HG02970 (cell line): ENCODE results near the gene EIF4EBP2.

ENCODE experiments used
- ATAC-seq: cut with Tn5 transposase; IDR thresholded peaks from one replicate; pipeline ENCODE4 v1.9.1; 2021; ENCODE audit warnings: mild to moderate bottlenecking, moderate library complexity, moderate number of reproducible peaks; ENCODE audit not compliant: unreplicated experiment, low FRiP score

EIF4EBP2 gene

DNA sequence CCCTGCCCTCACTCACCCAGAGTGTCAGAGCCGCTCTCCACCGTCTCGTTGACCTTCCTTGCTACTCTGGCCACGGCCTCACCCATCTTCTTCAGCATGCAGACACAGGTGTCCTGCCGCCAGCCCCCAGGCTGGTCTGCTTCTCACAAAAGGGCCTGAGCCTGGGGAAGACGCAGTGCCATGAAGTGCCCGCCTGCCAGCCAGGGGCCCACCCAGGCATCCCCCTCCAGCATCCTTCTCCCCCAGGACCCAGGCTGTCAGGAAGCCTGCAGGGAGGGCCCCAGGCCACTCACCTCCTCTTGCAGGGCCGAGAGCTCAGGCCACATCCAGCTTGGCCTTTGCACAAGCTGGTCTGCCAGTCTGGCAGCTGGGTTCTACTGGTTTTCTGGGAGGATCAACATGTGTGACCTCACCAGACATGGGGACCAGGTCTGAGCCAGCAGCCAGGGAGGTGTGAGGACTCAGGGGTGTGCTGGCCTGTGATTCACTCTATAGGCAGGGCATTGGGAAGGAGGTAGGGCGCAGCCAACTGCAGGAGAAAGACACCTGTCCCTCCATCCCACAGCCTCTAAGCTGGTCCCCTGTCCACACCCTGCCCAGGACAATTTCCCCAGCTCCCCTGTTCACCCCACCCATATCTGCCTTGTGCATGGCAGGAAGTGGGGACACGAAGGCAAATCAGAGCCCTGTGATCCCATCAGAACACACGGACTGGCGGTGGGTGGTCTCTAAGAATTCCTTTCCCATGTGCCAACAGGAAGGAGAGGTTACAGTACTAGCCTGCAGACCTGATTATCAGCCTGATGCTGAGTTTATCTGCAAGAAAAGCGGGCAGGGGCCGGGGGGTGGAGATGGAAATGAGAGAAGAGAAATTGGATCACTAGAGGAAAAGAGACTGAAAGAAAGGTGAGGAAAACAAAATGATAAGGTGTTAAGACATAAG is 27.2 kb upstream of the EIF4EBP2 start:
- no peak for ATAC-seq

DNA sequence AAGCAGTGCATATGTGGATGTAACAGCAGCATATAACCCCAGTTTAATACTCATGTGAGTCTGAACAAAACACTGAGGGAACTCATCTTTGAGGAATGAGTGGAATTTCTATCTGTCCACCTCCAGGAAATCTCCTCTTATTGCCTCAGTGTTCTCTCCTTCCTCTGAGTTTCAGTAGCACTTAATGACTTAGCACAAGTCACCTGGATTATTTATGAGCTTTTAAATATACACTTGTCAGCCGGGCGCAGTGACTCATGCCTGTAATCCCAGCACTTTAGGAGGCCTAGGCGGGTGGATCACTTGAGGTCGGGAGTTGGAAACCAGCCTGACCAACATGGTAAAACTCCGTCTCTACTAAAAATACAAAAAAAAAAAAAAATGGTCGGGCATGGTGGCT is 25.8 kb upstream of the EIF4EBP2 start:
- ATAC-seq, result no peak

DNA sequence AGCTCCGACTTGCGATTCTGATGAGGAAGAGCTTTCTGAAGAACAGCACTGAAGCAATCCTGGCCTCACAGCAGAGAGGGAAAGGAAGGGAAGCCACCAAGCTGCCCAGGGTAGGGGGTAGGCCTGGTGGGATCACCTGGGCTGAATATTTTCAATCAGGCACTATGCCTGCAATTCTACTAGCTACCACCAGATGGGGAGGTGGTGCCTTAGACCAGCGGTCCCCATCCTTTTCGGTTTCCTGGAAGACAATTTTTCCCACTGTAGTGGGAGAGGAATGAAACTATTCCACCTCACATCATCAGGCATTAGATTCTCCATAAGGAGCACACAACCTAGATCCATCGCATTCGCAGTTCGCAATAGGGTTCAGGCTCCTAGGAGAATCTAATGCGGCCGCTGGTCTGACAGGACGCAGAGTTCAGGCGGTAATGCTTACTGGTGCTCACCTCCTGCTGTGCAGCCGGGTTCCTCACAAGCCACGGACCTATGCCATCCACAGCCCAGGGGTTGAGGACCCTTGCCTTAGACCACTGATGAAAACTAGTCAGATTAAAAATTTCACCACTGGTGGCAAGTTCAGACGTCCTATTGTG is 24.3 kb upstream of the EIF4EBP2 start:
- ATAC-seq, result no peak

DNA sequence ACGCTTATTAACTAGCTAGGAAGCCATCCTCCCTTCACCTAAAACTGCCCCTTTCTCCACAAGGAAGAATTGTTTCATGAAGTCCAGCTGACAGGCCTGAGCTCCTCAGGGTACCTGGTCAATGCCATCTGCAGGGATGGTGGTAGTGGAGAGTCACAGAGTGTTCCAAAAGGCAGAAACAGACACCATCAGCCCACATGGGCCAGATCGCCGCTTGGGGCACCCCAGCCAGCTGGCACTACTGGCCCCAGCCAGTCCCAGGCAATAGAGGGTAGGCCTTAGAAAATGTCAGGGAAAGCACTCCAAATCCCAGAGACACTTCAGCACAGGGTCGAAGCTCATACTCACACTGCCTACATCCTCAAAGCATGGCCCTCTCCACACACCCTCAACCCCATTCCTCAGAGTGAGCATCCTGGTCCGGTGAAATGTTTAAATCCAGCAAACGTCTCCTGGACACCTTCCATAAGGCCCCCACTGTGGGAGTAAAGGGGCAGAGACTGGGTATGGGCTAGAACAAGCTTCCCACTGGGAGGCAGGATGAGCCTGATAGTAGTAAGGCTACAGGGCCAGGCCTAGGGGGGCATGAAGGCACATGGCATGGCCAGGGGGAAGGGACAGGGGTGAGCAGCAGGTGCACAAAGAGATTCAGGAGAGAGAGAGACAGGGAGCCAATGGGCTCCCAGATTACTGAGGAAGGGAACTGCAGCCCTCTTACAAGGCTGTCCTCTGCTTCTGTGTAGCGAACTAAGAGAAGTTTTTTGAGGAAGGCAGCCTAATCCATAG is 23.4 kb upstream of the EIF4EBP2 start:
- no peak for ATAC-seq

DNA sequence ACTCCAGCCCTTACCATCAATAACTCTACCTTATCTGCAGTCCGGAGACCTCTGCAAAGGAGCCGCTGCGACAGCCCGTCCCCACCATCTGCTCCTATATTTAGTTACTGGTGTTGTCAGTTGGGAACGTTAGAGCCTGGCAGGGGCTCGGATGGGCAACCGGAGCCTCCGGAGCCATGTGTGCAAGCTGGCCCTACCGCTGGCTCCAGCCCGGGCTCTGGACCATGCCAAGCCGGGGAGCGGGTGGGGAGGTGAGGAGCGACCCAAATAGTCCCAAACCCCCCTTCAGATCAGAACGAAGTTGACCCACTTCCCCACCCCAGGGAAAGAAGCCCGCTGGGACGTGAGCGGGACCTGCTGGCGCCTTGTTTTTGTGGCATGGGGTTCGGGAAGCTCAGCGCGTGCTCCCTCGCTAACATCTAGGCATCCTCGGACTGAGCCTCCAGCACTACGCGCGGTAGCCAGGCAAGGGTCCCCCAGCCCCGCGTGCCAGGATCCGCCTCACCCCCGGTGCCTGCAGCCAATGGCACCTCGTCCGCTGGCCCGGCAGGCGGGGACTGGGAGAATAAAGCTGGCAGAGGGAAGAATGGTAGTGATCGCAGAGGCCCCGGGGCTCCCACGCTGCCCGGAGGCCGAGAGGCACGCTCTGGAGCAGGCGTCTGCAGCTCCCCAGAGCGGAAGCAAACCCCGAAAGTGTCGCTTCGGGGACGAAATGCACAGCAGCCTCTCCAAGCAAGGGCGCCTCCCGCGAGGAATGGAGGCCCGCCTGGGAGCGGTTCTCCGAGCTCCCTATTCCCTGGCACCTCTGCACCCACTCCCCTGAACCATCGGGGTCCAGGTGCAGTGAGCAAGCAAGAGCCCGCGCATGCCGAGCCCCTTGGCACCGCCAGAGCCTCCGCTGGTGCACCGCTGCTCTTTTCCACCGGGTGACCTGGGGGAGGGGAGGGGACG is 22.2 kb upstream of the EIF4EBP2 start:
- ATAC-seq, result peak; percentile 29

DNA sequence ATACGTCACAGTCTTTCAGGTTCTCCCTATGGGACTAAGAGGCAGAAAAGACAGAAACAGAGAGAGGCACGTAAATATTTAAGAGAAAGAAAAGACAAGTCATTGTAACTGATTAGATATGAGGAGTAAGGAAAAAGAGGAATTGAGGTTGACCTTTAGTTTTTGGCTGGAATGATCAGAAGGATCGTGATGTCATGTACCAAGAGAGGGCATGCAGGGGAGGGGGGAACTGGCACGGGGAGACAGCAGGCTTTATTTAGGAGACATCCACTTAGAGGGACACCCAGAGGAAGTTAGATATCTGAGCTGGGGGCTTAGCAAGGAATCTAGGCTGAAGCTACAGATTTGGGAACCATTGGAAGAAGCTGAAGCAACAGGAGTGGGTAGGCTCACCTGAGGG is 12.3 kb upstream of the EIF4EBP2 start:
- no peak for ATAC-seq

DNA sequence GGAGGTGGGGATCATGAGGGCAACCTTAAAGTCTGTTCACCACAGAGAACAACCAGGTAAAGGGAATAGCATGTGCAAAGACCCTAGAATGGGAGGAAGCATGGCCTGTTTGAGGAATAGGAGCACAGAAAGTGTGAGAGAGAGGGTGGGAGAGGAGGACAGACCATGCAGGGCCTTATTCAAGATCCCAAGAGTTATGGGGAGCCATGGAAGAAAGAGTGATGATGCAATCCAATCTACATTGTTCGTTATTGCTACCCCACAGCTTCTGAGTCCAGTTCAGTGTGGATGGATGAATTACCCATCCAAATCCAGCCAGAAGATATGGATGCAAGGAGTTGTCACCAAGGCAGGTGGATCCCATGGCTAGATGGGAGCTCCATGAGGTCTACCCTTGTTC is 7.8 kb upstream of the EIF4EBP2 start:
- no peak for ATAC-seq

DNA sequence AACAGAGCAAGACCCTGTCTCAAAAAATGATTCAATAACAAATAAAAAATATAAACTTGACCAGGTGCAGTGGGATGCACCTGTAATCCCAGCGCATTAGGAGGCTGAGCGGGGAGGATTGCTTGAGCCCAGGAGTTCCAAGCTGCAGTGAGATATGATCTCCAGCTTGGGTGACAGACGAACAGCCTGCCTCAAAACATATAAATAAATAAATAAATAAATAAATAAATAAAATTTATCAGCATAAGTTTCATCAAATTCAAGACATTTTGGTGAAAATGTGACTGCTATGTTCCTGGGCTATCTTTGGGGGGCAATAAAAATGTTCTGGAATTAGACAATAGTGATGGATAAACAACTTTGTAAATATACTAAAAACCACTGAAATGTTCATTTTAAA is 4.8 kb upstream of the EIF4EBP2 start:
- ATAC-seq, result no peak

DNA sequence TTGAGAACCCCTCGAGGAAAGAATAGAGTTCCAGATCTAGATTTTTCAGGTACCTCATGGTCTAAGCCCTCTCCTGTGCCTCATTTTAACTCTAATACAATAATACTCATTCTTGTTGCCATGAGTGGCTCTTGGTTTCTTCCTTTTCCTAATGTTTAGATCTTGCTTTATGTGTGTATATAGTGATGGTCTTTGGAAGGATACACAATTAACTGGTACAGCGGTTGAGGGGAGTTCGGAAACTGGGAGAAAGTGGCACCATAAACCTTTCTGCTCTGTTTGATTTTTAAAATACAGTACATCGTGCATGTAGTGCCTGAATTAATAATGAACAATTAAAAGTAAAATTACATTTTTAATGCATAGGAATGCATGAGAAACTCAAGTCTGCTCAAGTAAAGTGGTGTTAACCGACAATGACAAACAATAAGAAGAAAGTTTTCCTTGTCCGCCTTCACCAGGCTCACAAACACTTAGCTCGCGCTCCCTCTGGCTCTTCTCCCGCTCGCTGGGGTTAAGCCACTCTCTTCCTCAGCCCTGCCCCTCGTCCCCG is 386 bp upstream of the EIF4EBP2 start:
- ATAC-seq, result no peak

DNA sequence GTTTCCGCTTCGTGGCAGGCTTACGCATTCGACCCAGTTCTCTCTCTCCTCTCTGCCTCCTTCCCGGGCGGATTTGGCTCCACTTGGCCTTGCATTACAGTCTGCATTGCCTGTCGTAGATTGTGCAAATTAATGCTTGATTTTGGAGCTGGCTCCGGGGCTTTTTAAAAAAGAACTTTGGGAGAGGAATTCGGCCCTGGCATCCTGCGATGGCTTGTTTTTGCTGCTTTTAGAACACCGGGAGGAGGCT is 767 bp downstream of the EIF4EBP2 start:
- ATAC-seq, result no peak

DNA sequence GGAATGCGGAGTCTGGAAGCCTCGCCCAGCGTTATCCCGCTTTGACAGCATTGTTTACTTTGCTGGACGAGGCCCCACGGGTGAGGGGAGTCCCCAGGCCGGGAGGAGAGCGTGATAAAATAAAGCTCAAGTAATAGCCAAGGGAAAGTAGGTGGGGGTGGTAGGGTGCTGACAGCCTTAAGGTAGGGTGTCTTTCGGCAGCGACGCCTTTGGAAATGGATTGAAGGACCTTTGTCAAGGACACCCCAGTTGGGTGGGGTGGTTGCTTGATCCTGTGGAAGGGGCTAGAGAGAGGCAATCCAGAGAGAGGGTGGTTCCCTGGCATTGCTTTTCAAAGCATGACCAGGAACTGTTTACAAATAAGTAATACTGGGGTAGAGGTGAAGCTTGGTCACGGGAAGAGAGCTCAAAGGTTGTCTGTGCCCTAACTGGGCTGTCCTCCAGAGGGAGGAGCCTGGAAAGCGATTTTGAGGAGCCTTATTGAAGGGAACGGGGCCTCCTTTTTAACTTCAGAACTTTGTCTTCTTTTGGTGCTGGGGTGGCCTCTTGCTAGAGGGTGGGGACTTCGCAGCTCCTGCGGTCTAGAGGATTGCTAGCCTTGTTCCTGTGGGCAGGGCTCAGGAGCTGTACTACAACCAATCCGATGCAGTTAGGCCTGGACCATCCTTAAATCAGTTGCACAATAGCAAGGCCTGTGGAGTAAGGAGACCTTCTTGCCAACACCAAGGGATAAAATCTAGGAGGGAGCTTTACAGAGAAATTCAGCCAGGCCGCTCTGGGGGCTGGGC is 1.3 kb downstream of the EIF4EBP2 start:
- no peak for ATAC-seq

DNA sequence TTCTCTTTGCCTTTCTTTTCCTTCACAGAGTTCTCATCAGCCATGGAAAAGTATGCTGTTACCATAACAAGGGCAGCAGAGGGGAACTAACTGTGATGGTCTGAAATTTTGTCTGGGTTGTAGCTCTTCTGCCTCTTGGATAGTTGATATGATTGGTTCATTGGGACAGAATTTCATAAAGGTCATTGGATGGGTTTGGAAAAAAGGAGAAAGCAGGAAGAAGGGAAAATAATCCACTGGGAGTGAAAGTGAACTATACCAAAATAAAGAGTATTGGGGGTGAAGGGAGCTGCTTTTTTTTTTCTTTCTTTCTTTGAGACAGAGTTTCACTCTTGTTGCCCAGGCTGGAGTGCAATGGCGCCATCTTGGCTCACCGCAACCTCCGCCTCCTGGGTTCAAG is 5.8 kb downstream of the EIF4EBP2 start:
- no peak for ATAC-seq

DNA sequence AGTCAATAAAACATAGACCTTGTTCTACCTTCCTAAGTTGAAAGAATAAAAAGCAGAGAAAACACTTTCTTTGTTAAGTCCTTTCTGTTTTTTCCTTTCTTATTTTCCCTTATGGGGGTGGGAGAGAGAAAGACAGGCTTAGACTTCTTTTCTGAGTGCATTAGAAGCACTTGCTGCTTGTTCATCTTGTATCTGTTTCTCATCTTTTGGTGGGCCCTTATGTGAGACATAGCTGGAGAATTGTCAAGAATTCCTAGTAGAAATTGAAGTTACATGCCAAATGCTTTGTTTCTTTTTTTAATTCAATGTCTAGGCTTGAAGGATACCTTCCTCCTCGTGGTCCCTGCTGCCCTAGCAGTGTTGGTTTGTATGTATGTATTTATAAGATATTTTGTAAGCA is 6.7 kb downstream of the EIF4EBP2 start:
- ATAC-seq, result no peak

DNA sequence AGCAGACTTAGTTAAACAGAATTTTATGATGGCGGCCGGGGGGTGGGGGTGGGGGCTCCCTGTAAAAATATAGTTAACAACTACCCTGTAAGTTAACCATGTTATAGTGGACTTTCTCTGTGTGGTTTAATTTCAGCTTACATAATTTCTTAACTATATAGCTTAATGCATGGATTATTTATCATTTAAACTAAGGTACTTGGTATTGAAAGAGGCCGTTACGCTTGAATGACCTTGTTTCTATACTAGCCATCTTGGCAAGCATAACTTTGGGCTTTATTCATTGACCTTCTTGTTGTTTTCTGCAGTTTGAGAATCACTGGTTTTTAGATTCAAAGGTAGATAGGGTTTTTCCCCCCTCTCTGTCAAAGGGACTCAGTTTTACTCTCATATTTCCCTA is 8.4 kb downstream of the EIF4EBP2 start:
- no peak for ATAC-seq

DNA sequence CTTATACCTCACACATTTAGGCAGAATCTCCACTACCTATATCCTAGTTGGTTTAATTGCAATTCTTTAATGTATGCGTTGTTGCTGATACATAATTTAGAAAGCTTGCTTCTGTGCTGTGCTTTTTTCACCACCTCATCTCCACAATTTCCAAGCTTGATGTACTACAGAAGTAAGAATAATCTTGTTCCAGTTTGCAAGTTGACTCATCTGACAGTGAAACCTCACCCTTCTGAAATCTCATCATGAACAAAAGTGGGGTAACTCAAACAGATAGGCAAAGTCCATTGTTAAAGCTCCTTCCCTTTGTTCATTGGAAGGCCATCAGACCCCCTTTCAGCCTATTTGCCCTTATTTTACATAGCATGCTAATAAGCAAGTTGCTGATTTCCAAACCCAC is 13.6 kb downstream of the EIF4EBP2 start:
- no peak for ATAC-seq

DNA sequence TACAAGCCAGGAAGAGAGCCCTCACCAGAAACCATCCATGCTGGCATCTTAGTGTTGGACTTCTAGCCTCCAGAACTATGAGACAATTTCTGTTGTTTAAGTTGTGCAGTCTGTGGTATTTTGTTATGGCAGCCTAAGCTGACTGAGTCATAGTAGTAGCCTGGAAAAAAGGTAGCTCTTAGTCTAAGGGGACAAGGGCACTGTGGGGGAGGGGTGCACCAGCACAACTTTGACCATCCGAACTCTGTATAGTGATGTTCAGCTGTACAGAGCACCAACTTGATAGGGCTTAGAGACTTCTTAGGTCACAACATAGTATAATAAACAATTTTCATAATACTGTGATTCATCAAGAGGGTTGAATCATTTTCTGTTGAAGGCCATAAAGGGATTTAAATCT is 14.3 kb downstream of the EIF4EBP2 start:
- ATAC-seq, result no peak

DNA sequence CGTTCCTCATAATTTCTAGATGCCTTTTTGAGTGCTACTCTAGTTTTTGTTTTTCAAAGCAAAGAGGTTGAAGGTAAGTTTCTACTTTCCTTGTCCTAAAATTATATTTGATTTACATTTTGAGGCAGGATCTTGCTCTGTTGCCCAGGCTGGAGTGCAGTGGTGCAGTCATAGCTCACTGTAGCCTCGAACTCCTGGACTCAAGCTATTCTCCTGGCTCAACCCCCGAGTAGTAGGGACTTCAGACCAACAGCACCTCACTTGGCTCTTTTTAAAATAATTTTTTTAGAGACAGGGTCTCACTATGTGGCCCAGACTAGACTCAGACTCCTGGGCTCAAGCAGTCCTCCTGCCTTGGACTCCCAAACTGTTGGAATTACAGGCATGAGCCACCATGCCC is 14.8 kb downstream of the EIF4EBP2 start:
- ATAC-seq, result no peak

DNA sequence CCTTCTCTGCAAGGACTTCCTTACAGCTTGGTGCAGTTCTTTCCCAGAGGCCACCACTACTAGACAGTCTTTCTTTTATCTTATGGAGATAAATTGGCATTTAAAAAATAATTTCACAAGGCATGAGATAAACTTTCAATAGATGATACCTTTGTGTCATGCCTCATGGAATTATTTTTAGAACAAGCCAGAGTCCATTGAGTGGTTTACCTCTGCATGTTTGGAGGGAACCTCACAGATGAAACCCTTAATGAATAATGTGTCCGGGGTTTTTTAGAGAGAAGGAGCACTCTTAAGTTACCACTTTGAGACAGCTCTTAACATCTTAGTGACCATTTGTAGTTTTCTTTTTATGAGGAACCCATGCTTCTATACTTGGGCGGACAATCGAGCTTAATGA is 20.4 kb downstream of the EIF4EBP2 start:
- ATAC-seq, result no peak

DNA sequence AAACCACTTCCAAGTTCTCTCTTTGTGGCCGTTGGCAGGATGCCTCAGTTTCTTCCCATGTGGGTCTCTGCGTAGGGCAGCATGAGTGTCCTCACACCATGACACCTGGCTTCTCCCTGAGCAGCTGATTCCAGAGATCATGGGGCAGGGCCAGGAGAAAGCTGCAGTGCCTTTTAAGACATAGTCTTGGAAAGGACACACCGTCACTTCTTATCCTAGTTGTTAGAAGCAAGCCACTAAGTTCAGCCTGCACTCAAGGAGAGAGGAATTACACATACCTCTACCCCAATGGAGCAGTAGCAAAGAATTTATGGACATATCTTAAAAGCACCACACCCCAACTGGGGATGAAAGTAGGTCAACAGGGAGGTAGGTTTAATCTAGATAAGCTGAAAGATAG is 21.2 kb downstream of the EIF4EBP2 start:
- no peak for ATAC-seq
